Measurements from ENCODE around the gene CNOT8. TPM values are rescaled to one million over a fixed set of nuclear protein-coding genes. Genes with fewer than 3 reads are reported as not detected.
A peak's percentile ranks its signal among the peaks of the same experiment; 100 is the strongest.

CNOT8 gene
- total RNA-seq, 1 donor from 2014 or later, result 51.5 TPM

GRCh38 chr5:154857530-154858296 lies 714 bp upstream of the CNOT8 start:
- Mint-ChIP-seq H3K27me3 (no peaks in the 10 kb centered on the region), H3K27ac (peak overlapping the region; percentile 99), H3K4me1 (ENCODE audit: unreplicated experiment) (peaks cover 25% of the 10 kb centered on the region), H3K9me3 (no peaks in the 10 kb centered on the region), H3K4me3 (peak overlapping the region; percentile 96), H3K36me3 (peaks cover 4% of the 10 kb centered on the region)
- peak; percentile 91 for DNase-seq (ENCODE audit: extremely low spot score, unreplicated experiment)
- TF ChIP-seq CTCF (conservative IDR thresholded peaks at IDR 0.05), result no peak

GRCh38 chr5:154858972-154859871 lies 795 bp downstream of the CNOT8 start:
- Mint-ChIP-seq H3K4me1 (ENCODE audit: unreplicated experiment) (peaks cover 27% of the 10 kb centered on the region), H3K27ac (peak overlapping the region; percentile 99), H3K9me3 (no peaks in the 10 kb centered on the region), H3K27me3 (no peaks in the 10 kb centered on the region), H3K4me3 (peak overlapping the region; percentile 96), H3K36me3 (peaks cover 12% of the 10 kb centered on the region)
- no peak for DNase-seq (ENCODE audit: extremely low spot score, unreplicated experiment)
- TF ChIP-seq CTCF (conservative IDR thresholded peaks at IDR 0.05), result no peak

- Mint-ChIP-seq H3K4me3 (peak overlapping the region; percentile 96), H3K27me3 (no peaks in the 10 kb centered on the region), H3K4me1 (ENCODE audit: unreplicated experiment) (peaks cover 27% of the 10 kb centered on the region), H3K36me3 (peaks cover 17% of the 10 kb centered on the region), H3K27ac (peak overlapping the region; percentile 99), H3K9me3 (no peaks in the 10 kb centered on the region)
- TF ChIP-seq CTCF (conservative IDR thresholded peaks at IDR 0.05), result no peak
- no peak for DNase-seq (ENCODE audit: extremely low spot score, unreplicated experiment)
Observed at GRCh38 chr5:154860123-154860522, 1.7 kb downstream of the CNOT8 start.

GRCh38 chr5:154860765-154861164 lies 2.3 kb downstream of the CNOT8 start:
- peaks cover 24% of the 10 kb centered on the region for H3K36me3 Mint-ChIP-seq
- no peaks in the 10 kb centered on the region for H3K27me3 Mint-ChIP-seq
- H3K27ac Mint-ChIP-seq, result no peak overlapping the region
- DNase-seq (ENCODE audit: extremely low spot score, unreplicated experiment), result no peak
- peak overlapping the region; percentile 96 for H3K4me3 Mint-ChIP-seq
- H3K4me1 Mint-ChIP-seq (ENCODE audit: unreplicated experiment), result peaks cover 27% of the 10 kb centered on the region
- TF ChIP-seq CTCF (conservative IDR thresholded peaks at IDR 0.05), result no peak
- no peaks in the 10 kb centered on the region for H3K9me3 Mint-ChIP-seq

GRCh38 chr5:154861946-154862345 lies 3.5 kb downstream of the CNOT8 start:
- Mint-ChIP-seq H3K36me3 (peaks cover 31% of the 10 kb centered on the region), H3K27ac (peak overlapping the region; percentile 51), H3K9me3 (no peaks in the 10 kb centered on the region), H3K27me3 (no peaks in the 10 kb centered on the region), H3K4me3 (peak overlapping the region; percentile 54), H3K4me1 (ENCODE audit: unreplicated experiment) (peaks cover 24% of the 10 kb centered on the region)
- no peak for DNase-seq (ENCODE audit: extremely low spot score, unreplicated experiment)
- TF ChIP-seq CTCF (conservative IDR thresholded peaks at IDR 0.05), result no peak
